GM12875 (cell line): ENCODE data around the gene PLEKHG2.
A peak's percentile ranks its signal among the peaks of the same experiment; 100 is the strongest.

ENCODE experiments used
- H3K4me3 ChIP-seq: one replicate; pipeline ENCODE4 v1.5.1; 2011; ENCODE audit warnings: low read depth, low read length, control low read depth
- CTCF ChIP-seq: IDR thresholded peaks from 2 replicates; pipeline ENCODE4 v1.5.1; 2011; ENCODE audit warnings: low read depth, mild to moderate bottlenecking, control low read depth, inconsistent platforms, low read length, moderate library complexity, borderline replicate concordance; ENCODE audit not compliant: insufficient read depth

Gene PLEKHG2

DNA sequence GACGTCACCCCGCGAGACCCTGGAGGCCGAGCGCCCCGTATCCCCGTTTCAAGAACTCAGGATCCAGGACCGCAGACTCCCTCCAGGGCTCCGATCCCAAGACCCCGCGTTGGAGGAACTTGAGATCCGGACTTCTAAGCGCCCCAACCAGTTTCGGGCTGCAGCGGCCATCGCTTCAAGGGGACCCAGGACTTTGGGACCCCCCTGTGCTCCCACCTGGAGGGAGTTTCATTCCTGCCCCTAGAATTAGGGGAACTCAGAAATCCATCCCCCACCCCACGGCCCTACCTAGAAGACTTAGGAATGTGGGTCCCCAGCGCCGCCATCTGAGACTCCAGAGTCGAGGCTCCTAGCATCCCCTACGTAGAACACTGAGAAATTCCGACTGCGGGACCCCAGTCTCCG is 400 bp downstream of the PLEKHG2 start:
- H3K4me3 ChIP-seq = peak overlapping the region; percentile 84
- no peak for TF ChIP-seq CTCF

GRCh38 chr19:39413272-39413910 is 922 bp downstream of the PLEKHG2 start:
- H3K4me3 ChIP-seq = peak overlapping the region; percentile 84
- TF ChIP-seq CTCF = no peak

GRCh38 chr19:39413911-39414608 is 1.6 kb downstream of the PLEKHG2 start:
- H3K4me3 ChIP-seq = peak overlapping the region; percentile 84
- peak; percentile 31; the same call in 1 of the 2 replicates for TF ChIP-seq CTCF

GRCh38 chr19:39415111-39416046 is 2.9 kb downstream of the PLEKHG2 start:
- H3K4me3 ChIP-seq = no peak overlapping the region
- no peak for TF ChIP-seq CTCF

DNA sequence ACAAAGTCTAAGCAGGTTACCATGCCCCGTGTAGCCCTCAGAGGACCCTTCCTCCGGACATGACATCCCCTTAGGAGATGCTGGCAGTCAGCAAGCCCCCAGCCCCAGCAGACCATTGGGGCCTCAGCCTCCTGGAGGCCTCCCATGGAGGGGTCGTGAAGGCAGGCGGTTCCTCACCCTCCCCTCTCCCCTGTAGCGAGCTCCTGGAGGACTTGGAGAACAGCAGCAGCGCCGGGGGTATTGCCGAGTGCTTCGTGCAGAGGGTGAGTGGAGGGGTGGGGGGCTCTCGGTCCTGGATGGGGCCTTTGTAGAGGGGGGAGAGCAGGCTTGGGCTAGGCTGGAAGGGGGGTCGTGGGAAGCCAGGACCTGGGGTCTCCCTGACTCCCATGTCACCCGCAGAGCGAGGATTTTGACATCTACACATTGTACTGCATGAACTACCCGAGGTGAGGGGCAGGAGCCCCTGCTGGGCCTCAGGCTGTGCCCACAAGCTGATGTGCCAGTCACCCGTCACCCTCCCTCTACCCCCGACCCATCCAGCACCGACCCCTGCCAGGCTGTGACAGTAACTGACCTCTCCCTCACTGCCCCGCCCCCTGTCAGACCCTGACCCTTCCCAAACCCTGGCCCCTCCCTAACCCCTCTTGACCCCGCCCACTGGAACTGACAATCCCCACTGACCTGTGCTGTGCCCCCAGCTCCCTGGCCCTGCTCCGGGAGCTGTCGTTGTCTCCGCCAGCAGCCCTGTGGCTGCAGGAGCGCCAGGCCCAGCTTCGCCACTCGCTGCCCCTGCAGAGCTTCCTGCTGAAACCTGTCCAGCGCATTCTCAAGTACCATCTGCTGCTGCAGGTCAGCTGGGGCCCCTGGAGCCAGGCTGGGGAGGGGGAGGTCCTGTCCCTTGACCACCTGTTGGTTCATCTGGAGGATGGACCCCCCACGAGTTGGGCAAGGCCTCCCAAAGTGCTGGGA is 4.0 kb downstream of the PLEKHG2 start:
- no peak for TF ChIP-seq CTCF
- no peak overlapping the region for H3K4me3 ChIP-seq

- H3K4me3 ChIP-seq = no peak overlapping the region
- TF ChIP-seq CTCF = no peak
Observed at GRCh38 chr19:39417463-39418181, 5.2 kb downstream of the PLEKHG2 start.
